HT-29 (cell line): ENCODE results near the gene ETNK2. TPM values are rescaled to one million over a fixed set of nuclear protein-coding genes. Genes with fewer than 3 reads are reported as not detected.
A peak's percentile ranks its signal among the peaks of the same experiment; 100 is the strongest.

ENCODE experiments used
- DNase-seq: peaks from one replicate; pipeline ENCODE4 v3.0.0-alpha.2; 2015; ENCODE audit warnings: low spot score
- total RNA-seq: library from RNA; depleted of rRNA; stranded (reverse); fragments of >200 nt; shearing (Covaris generic); gene quantifications from 2 replicates; pipeline ENCODE4 v1.2.3, GENCODE V29; 2014; rRNA removed

ETNK2 gene
- 0.15 TPM in 1 of 2 replicates, not detected in the other for total RNA-seq

DNA sequence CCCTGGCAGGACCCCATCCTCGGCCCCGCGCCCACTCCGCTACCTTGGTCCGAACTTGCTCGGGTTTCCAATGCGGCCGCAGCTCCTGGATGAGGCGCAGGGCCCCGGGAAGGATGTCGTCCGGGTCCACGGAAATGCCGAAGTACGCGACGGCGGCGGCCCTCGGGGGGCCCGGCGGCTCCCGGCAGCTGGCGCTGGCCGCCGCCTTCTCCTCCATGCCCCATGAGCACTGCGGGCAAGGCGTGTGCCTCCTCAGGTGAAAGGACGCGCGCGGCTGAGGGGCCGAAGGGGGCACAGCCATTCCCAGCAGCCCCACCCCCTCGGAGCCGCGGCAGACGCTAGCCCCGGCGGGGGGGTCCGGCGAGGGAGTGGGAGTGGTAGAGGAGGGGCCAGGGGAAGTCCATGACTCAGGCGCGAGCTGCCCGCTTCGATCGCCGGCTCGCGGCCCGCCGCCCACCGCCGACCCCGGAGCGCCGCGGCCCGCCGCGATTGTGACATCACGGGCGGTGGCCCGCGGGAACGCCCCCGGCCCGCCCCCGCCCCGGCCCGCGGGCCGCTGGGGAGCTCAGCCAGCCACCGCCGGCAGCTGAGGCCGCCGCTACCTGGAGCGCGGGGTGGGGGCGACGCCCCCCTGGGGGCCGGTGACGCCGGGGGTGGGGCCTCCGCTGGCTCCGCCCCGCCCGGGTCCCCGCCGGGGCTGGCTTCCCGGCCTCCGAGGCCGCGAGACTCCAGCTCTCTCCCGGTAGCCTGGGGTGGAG, at the start of gene ETNK2:
TSS of gene ETNK2 (minus strand) at position 493 of the 758 bp plus-strand sequence. CDS start at position 301, 192 bp downstream.
- DNase-seq, result no peak

DNA sequence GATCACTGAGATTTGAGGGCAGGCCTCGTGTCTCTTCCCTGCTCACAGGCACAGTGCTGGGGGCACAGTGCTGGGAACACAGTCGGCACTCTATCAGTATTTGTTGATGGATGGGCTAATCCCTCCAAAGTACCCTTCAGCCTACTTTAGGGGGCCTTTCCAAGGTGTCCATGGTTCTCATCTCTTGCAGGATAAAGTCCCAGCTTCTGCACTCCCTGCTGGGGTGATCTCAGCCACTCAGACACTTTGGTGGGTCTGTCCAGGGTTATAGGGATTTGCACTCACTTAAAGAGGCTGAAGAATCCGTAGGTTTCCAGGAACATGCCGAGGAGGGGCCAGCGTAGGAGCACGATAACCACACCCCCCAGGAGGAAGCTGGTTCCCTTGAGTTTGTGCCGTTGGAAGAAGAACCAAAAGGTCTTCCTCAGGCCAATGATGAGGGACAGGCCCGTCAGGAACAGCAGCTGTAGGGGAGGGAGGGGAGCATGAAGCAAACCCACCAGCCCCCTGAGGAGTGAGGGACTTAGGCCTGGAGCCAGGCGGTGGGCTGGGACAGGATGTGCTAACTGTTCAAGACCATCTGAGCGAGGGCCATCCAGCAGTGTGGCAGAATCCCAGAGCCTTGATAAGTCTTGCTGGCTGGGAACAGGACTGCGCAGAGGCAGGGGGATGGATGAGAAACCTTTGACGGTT, 49.6 kb upstream of the ETNK2 start:
- DNase-seq, result no peak

GRCh38 chr1:204199579-204199978, 47.7 kb upstream of the ETNK2 start:
- DNase-seq, result no peak

- peak; percentile 84 for DNase-seq
Observed at GRCh38 chr1:204198348-204199340, 46.8 kb upstream of the ETNK2 start.

DNA sequence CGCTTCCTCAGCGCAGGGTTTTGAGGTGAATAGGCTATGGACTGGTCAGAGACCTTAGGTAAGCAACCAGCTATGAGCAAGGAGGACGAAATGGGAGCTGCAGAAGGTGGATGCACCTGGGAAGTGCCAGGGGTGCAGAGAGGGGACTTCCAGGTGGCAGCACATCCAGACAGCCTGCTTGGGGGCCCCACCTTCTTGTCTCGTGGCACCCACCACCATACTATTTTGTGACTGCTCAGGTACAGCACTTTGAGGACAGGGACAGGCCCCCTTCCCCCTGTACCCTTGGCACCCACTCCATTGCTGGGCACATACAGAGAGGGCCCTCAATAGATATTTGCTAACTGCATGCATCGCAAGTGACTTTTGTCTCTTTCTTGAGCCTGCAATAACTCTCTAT, 45.2 kb upstream of the ETNK2 start:
- no peak for DNase-seq

- DNase-seq, result no peak
Observed at GRCh38 chr1:204196068-204196795, 44.4 kb upstream of the ETNK2 start, which contains the start of gene KISS1. KISS1 (minus strand) TSS chr1:204196491; CDS start chr1:204192876, 3,615 bp downstream.

DNA sequence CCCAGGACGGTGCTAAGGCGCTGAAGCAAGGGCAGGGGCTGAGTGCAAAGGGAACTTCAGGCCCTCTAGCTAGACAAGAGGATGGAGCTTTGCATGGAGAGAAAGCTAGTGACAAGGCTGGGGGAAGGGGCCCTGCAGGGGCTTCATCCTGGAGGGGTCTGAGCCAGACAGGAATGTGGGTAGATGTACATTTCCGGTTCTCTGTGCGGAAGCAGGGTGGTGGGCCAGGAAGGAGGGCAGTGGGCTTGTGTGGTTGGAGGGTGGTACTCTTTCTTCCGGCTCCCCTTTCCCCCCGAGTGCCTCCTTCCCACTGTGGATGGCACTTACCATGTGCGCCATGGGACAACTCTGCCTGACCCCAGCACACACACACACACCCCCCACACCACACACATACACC, 42.9 kb upstream of the ETNK2 start:
- DNase-seq, result no peak

GRCh38 chr1:204194080-204194479, 42.2 kb upstream of the ETNK2 start:
- no peak for DNase-seq

DNA sequence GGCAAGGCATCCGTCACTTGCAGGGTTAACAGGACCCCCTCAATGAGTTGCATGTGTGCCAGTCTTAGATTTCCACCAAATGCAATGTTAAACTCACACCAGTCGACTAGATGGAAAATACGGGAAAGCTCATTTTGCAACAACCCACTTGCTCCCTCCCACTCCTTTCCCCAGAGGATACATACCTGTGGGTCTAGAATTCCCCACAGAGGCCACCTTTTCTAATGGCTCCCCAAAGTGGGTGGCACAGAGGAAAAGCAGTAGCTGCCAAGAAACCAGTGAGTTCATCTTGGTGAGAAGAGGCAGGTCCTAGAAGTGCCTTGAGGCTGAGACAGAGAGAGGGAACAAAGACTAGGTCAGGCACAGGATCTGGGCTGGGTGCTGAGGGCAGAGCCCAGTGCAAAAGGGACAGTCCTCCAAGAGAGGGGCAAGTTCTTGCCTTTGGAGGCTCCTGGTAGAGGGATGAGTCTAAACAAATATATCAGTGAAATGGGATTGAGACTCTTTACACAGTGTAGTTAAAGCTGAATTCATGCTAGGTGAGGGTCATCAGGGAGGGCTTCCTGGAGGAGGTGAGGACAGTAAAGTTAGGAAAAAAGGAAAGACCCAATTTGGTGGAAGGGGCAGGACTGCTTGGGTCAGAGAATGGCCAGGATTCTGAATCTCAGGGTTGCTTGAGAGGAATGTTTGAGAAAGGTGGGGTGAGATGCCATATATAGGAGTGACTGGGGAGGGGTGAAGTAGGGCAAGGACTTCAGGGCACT, 40.9 kb upstream of the ETNK2 start:
- DNase-seq, result no peak

GRCh38 chr1:204192046-204192445, 40.2 kb upstream of the ETNK2 start:
- no peak for DNase-seq

DNA sequence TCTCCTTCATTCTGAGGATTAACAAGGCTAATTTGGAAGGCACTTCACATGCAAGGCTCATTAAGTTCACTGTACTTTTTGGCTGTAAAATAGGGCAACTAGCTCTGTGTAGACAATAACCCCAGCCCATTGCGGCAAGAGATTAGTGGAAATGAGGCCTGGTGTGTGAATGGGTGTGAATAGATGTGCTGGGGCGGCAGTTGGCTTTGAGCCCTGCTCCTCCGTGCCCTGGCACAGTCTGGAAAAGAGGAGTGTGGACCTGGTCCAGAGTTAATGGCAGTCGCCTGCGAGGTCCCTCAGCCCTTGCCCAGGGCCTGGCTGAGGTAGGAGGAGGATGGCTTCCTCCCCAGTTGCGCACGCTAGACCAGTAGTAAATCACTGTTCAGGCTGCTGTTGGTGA, 39.6 kb upstream of the ETNK2 start:
- no peak for DNase-seq

GRCh38 chr1:204190212-204191211, 38.7 kb upstream of the ETNK2 start:
- DNase-seq, result no peak

GRCh38 chr1:204188959-204189639, 37.3 kb upstream of the ETNK2 start:
- DNase-seq, result no peak

DNA sequence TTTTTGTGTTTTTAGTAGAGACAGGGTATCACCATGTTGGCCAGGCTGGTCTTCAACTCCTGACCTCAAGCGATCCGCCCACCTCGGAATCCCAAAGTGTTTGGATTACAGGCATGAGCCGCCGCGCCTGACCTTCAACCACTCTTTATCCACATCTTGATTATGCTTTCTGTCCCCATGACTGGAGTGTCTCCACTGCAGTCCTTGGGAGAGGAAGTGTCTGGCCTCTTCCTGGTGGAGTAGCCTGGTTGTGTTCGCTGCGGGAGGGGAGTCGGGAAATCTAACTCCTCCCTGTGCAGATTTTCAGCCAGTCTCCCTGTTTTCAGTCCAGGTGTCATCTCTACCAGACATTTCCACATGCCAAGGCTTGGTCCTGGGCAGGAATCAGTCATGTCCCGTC, 34.8 kb upstream of the ETNK2 start:
- no peak for DNase-seq

DNA sequence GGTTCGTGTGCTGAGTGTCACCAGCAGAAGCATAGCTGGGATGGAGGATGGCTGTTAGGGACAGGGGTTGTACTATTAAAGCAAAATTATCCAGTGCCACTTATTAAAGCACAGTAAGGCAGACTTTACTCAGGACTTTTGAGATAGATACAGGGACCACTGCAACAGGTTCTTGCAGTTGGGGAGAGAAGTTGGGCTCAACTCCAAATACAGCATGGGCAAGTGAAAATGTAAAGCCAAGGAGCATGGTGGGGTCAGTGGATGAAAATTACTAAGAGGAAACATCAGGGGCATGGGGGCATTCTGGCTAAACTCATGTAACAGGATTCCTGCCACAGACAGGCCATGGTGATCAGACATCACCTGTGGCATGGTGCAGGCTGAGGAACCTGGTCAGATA, 29.3 kb upstream of the ETNK2 start:
- DNase-seq, result no peak

- no peak for DNase-seq
Observed at GRCh38 chr1:204180133-204180532, 28.3 kb upstream of the ETNK2 start.

- no peak for DNase-seq
Observed at GRCh38 chr1:204178487-204179281, 26.8 kb upstream of the ETNK2 start.

- no peak for DNase-seq
Observed at GRCh38 chr1:204177133-204177532, 25.3 kb upstream of the ETNK2 start.
